B cell (primary cell): ENCODE measurements around the gene QRFP. TPM values are rescaled to one million over a fixed set of nuclear protein-coding genes. Genes with fewer than 3 reads are reported as not detected.

Source experiments
- ATAC-seq: fragments of 200-7000 bp; cut with Tn5 transposase; one replicate; pipeline ENCODE4 v1.10.0; 2021; ENCODE audit warnings: low read depth, mild to moderate bottlenecking, moderate number of reproducible peaks, moderate library complexity
- CTCF ChIA-PET: fragments of 350-600 bp; sonication (Branson Sonifier 250); formaldehyde crosslinking; loops from one replicate; lab custom pipeline; 2021; ENCODE audit warnings: antibody characterized with exemption, inconsistent platforms; lab: Charles Lee
- POLR2A ChIA-PET: fragments of 350-600 bp; sonication (Branson Sonifier 250); formaldehyde crosslinking; loops from one replicate; lab custom pipeline; 2021; ENCODE audit warnings: antibody characterized with exemption; lab: Charles Lee
- DNase-seq: peaks from one replicate; pipeline ENCODE4 v3.0.0; 2013
- H2AFZ ChIP-seq: 2 replicates; pipeline ENCODE4 v1.6.1; 2012; ENCODE audit warnings: mild to moderate bottlenecking, low read depth, low read length; ENCODE audit not compliant: insufficient read depth, poor library complexity, severe bottlenecking
- H3K27ac ChIP-seq, 2 donors: 1 replicate in 1 of 2; 2 replicates in 1 of 2; pipeline ENCODE4 v1.5.1; 2012 to 2013; ENCODE audit warnings: low read length in 2 of 2, mild to moderate bottlenecking in 2 of 2, moderate library complexity in 1 of 2
- H3K27me3 ChIP-seq, 4 experiments: fragments of 200-600 bp in 1 of 4; sonication (generic) in 1 of 4; replicated peaks in 1 of 4; 1 replicate in 2 of 4; 2 replicates in 2 of 4; pipeline versions ENCODE4 v1.6.1 to v1.7.0; 2013 to 2016; ENCODE audit warnings: low read length in 3 of 4, mild to moderate bottlenecking in 2 of 4, mixed read lengths in 1 of 4, moderate library complexity in 1 of 4; ENCODE audit not compliant: insufficient read depth in 4 of 4, control insufficient read depth in 3 of 4; ENCODE audit errors: control extremely low read depth in 1 of 4
- H3K36me3 ChIP-seq, 2 experiments: replicated peaks in 1 of 2; 1 replicate in 1 of 2; 2 replicates in 1 of 2; pipeline versions ENCODE4 v1.6.1 to v1.7.1; 2013; ENCODE audit warnings: low read length in 1 of 2; ENCODE audit not compliant: insufficient read depth in 2 of 2, control insufficient read depth in 1 of 2; ENCODE audit errors: control extremely low read depth in 1 of 2, extremely low read depth in 1 of 2
- H3K4me1 ChIP-seq, 2 donors: fragments of 200-600 bp in 1 of 2; sonication (generic) in 1 of 2; 1 replicate in 1 of 2; 2 replicates in 1 of 2; pipeline versions ENCODE4 v1.5.1 to v1.6.1; 2013 to 2017; ENCODE audit warnings: low read length in 2 of 2; ENCODE audit not compliant: control insufficient read depth in 2 of 2, insufficient read depth in 2 of 2
- H3K4me2 ChIP-seq: replicated peaks from 2 replicates; pipeline ENCODE3; 2012; ENCODE audit warnings: mild to moderate bottlenecking, low read depth, low read length; ENCODE audit not compliant: poor library complexity, severe bottlenecking
- H3K4me3 ChIP-seq, 5 experiments: fragments of 200-600 bp in 1 of 5; sonication (generic) in 1 of 5; 1 replicate in 3 of 5; 2 replicates in 2 of 5; pipeline versions ENCODE4 v1.5.1 to v1.7.0; 2011 to 2016; ENCODE audit warnings: low read length in 4 of 5, mild to moderate bottlenecking in 4 of 5, low read depth in 2 of 5, control low read depth in 1 of 5, moderate library complexity in 1 of 5; ENCODE audit not compliant: insufficient read depth in 1 of 5; ENCODE audit errors: control extremely low read depth in 1 of 5, extremely low read depth in 1 of 5
- H3K79me2 ChIP-seq: fragments of 200-600 bp; sonication (generic); one replicate; pipeline ENCODE4 v1.6.0; 2016; ENCODE audit warnings: low read length; ENCODE audit not compliant: control insufficient read depth, insufficient read depth
- H3K9ac ChIP-seq: fragments of 200-600 bp; sonication (generic); 2 replicates; pipeline ENCODE4 v1.6.1; 2017; ENCODE audit warnings: mild to moderate bottlenecking, low read length, moderate library complexity
- H3K9me3 ChIP-seq, 3 donors: one replicate each; pipeline versions ENCODE4 v1.6.1 to v1.7.1; 2013; ENCODE audit warnings: low read length in 2 of 3; ENCODE audit not compliant: control insufficient read depth in 2 of 3, insufficient read depth in 1 of 3; ENCODE audit errors: control extremely low read depth in 1 of 3
- H4K20me1 ChIP-seq: 2 replicates; pipeline ENCODE4 v1.6.0; 2012; ENCODE audit warnings: mild to moderate bottlenecking, low read length; ENCODE audit not compliant: insufficient read depth, control insufficient read depth, poor library complexity, severe bottlenecking
- H3K27ac Mint-ChIP-seq: one replicate; pipeline ENCODE4 v1.8.0; 2021; ENCODE audit warnings: mixed read lengths
- H3K27me3 Mint-ChIP-seq: one replicate; pipeline ENCODE4 v1.8.0; 2021; ENCODE audit warnings: mixed read lengths
- H3K4me1 Mint-ChIP-seq: one replicate; pipeline ENCODE4 v1.8.0; 2021; ENCODE audit warnings: mixed read lengths
- H3K4me3 Mint-ChIP-seq: one replicate; pipeline ENCODE4 v1.8.0; 2021; ENCODE audit warnings: mixed read lengths
- H3K9me3 Mint-ChIP-seq: one replicate; pipeline ENCODE4 v1.8.0; 2022; ENCODE audit warnings: mixed read lengths; ENCODE audit not compliant: insufficient read depth
- CTCF ChIP-seq: fragments of 200-600 bp; IDR thresholded peaks from one replicate; pipeline ENCODE4 v1.8.0; 2022; ENCODE audit warnings: antibody characterized with exemption, mild to moderate bottlenecking
- EZH2 ChIP-seq: IDR thresholded peaks from 2 replicates; pipeline ENCODE4 v1.6.1; 2012; ENCODE audit warnings: borderline replicate concordance, low read depth, mild to moderate bottlenecking, moderate library complexity, low read length; ENCODE audit not compliant: insufficient read depth, poor library complexity, severe bottlenecking
- WGBS: methylation state at CpG from one replicate; pipeline ENCODE4 v1.1.5; 2013; ENCODE audit warnings: missing lambda C conversion rate; ENCODE audit not compliant: insufficient coverage; 5-methylcytosine and 5-hydroxymethylcytosine counted together
- intact Hi-C: fragments of 100-400 bp; cut with micrococcal nuclease; formaldehyde crosslinking; loops from one replicate; pipeline ENCODE4 v1.10.0; 2022
- polyA plus RNA-seq: library from polyadenylated mRNA; depleted of rRNA; stranded (reverse); fragments of >200 nt; gene quantifications from 2 replicates; pipeline ENCODE4 v1.2.3, GENCODE V29; 2012
- total RNA-seq, 2 donors: library from RNA; stranded (reverse); fragments of 120-200 nt in 1 of 2; gene quantifications; 1 replicate in 1 of 2; 2 replicates in 1 of 2; pipeline versions ENCODE4 v1.2.3 to v1.2.4, GENCODE V29; 2013 to 2022

Gene QRFP
- total and polyA plus RNA-seq, 2 donors (not counting 1 experiment from before 2014, with no cell fraction given), result 0.07 TPM; not detected in 1

GRCh38 chr9:130914417-130915095 lies 17.9 kb upstream of the QRFP start:
- H3K4me1 Mint-ChIP-seq, result no peaks in the 10 kb centered on the region
- 73% methylated on average over 24 of the region's 24 CpGs for WGBS
- Histone ChIP-seq H2AFZ (no peak overlapping the region), H3K36me3 (no peaks in the 10 kb centered on the region), H4K20me1 (no peaks in the 10 kb centered on the region), H3K4me2 (no peak overlapping the region), H3K9ac (no peak overlapping the region), H3K4me3 (no peak overlapping the region), H3K27me3 (no peaks in the 10 kb centered on the region), H3K27ac (no peak overlapping the region), H3K4me1 (no peaks in the 10 kb centered on the region), H3K79me2 (no peaks in the 10 kb centered on the region), H3K9me3 (no peaks in the 10 kb centered on the region)
- peaks cover 2% of the 10 kb centered on the region for H3K27me3 Mint-ChIP-seq
- no peak for ATAC-seq
- TF ChIP-seq EZH2 (no peak), CTCF (no peak)
- no peaks in the 10 kb centered on the region for H3K9me3 Mint-ChIP-seq
- POLR2A ChIA-PET, result no interaction called here
- H3K27ac Mint-ChIP-seq, result no peak overlapping the region
- intact Hi-C loops, result no loop called here
- CTCF ChIA-PET, result no interaction called here
- DNase-seq, result no peak
- H3K4me3 Mint-ChIP-seq, result no peak overlapping the region

DNA sequence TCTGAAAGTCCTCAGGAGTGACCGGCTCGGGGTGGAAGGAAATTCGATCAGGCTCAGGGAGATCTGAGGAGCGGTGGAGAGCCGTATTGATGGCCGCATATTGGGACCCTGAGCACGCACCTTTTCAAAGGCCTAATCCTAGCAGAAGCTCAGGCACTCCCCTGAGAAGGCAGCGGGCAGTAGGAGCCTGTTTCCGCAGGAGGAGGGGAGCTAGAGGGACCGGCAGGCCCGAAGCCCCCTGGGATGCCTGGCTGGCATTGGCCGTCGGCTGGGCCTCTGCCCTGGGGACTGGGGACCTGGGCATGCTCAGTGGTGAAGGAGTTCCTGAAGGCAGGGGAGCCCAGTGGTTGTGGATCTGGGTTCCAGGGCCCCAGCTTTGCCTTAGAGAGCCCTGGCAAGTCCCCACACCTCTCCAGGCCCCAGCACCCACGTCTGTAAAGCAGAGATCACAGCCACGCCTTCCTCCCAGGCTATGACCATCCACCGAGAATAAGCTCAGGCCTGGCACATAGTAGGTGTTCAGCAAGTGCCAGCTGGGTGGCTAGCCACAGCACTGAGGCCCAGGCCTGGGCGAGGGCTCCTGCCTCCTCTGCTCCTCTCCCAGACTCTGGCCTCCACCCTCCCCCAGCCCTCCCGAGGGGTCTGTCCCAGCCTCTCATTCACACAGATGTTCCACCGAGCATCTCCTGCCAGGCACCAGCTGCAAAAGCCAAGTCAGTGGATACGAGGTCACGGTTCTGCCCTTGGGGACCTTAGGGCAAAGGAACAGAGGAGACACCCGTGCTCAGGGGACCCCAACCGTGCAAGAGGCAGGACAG lies 17.2 kb upstream of the QRFP start:
- Mint-ChIP-seq H3K27me3 (peaks cover 2% of the 10 kb centered on the region), H3K4me3 (no peak overlapping the region), H3K27ac (no peak overlapping the region), H3K9me3 (no peaks in the 10 kb centered on the region), H3K4me1 (no peaks in the 10 kb centered on the region)
- Histone ChIP-seq H2AFZ (no peak overlapping the region), H3K79me2 (no peaks in the 10 kb centered on the region), H3K4me3 (no peak overlapping the region), H3K27ac (no peak overlapping the region), H3K4me1 (no peaks in the 10 kb centered on the region), H3K4me2 (no peak overlapping the region), H3K9me3 (no peaks in the 10 kb centered on the region), H3K36me3 (no peaks in the 10 kb centered on the region), H3K27me3 (no peaks in the 10 kb centered on the region), H3K9ac (no peak overlapping the region), H4K20me1 (no peaks in the 10 kb centered on the region)
- intact Hi-C loops, result no loop called here
- TF ChIP-seq CTCF (no peak), EZH2 (no peak)
- ChIA-PET POLR2A (no interaction called here), CTCF (no interaction called here)
- DNase-seq (no peak), ATAC-seq (no peak)
- 60% methylated on average over 21 of the region's 23 CpGs for WGBS
